ENCODE results near the gene CCDC171.

GRCh38 chr9:15936306-15936921 is 383.6 kb downstream of the CCDC171 start:
- TF ChIP-seq, protein P1, sequence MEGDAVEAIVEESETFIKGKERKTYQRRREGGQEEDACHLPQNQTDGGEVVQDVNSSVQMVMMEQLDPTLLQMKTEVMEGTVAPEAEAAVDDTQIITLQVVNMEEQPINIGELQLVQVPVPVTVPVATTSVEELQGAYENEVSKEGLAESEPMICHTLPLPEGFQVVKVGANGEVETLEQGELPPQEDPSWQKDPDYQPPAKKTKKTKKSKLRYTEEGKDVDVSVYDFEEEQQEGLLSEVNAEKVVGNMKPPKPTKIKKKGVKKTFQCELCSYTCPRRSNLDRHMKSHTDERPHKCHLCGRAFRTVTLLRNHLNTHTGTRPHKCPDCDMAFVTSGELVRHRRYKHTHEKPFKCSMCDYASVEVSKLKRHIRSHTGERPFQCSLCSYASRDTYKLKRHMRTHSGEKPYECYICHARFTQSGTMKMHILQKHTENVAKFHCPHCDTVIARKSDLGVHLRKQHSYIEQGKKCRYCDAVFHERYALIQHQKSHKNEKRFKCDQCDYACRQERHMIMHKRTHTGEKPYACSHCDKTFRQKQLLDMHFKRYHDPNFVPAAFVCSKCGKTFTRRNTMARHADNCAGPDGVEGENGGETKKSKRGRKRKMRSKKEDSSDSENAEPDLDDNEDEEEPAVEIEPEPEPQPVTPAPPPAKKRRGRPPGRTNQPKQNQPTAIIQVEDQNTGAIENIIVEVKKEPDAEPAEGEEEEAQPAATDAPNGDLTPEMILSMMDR (IDR thresholded peaks at IDR 0.05; ENCODE audit: low read depth, low read length) = no peak
- TF ChIP-seq EZH2phosphoT487 (IDR thresholded peaks at IDR 0.05; ENCODE audit: low read depth) = no peak
